Measurements from ENCODE around the gene KCNF1. TPM values are rescaled to one million over a fixed set of nuclear protein-coding genes. Genes with fewer than 3 reads are reported as not detected.

Gene KCNF1
- total RNA-seq, 1 experiment from 2014 or later, result 1.3 TPM

GRCh38 chr2:10933700-10934225 lies 22.0 kb downstream of the KCNF1 start:
- Histone ChIP-seq H4K20me1 (ENCODE audit: low read length) (no peaks in the 10 kb centered on the region), H3K79me2 (ENCODE audit: low read length) (no peaks in the 10 kb centered on the region), H3K9me2 (replicated peaks; ENCODE audit: low read length) (no peaks in the 10 kb centered on the region), H3K27me3 (ENCODE audit: low read length) (no peaks in the 10 kb centered on the region), H3K9me3 (ENCODE audit: low read length) (no peaks in the 10 kb centered on the region), H3K4me3 (ENCODE audit: low read length) (no peak overlapping the region), H3K36me3 (ENCODE audit: low read depth, low read length) (no peaks in the 10 kb centered on the region; the same call in 1 of the 2 replicates), H3K4me1 (ENCODE audit: insufficient read depth, low read length) (peaks cover 45% of the 10 kb centered on the region), H3K27ac (ENCODE audit: low read length) (0 out of 2 replicates have a peak overlapping the region, but pooled peaks have one; percentile 99), H3K9ac (ENCODE audit: low read length) (no peak overlapping the region; the same call in 1 of the 2 replicates), H2AFZ (ENCODE audit: low read length) (no peak overlapping the region), H3K4me2 (ENCODE audit: low read length) (no peak overlapping the region), H3F3A (ENCODE audit: low read length, unreplicated experiment) (no peaks in the 10 kb centered on the region)
- CTCF ChIA-PET, result no interaction called here
- DNase-seq (peak; percentile 17), ATAC-seq (no peak)
- intact Hi-C loops (cut with micrococcal nuclease), result loop anchor here (10.0 kb wide), 1 partner anchor 91 kb away; no protein-coding TSS in a partner anchor
- TF ChIP-seq, protein P1, sequence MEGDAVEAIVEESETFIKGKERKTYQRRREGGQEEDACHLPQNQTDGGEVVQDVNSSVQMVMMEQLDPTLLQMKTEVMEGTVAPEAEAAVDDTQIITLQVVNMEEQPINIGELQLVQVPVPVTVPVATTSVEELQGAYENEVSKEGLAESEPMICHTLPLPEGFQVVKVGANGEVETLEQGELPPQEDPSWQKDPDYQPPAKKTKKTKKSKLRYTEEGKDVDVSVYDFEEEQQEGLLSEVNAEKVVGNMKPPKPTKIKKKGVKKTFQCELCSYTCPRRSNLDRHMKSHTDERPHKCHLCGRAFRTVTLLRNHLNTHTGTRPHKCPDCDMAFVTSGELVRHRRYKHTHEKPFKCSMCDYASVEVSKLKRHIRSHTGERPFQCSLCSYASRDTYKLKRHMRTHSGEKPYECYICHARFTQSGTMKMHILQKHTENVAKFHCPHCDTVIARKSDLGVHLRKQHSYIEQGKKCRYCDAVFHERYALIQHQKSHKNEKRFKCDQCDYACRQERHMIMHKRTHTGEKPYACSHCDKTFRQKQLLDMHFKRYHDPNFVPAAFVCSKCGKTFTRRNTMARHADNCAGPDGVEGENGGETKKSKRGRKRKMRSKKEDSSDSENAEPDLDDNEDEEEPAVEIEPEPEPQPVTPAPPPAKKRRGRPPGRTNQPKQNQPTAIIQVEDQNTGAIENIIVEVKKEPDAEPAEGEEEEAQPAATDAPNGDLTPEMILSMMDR (conservative IDR thresholded peaks at IDR 0.05; ENCODE audit: low read depth, low read length), result no peak
- no peak for TF ChIP-seq EZH2phosphoT487 (IDR thresholded peaks at IDR 0.05; ENCODE audit: borderline replicate concordance, low read length)
- no peak for TF ChIP-seq EZH2 (IDR thresholded peaks at IDR 0.05; ENCODE audit: low read length, unreplicated experiment)
- no TSS peak for BruUV-seq (replicated peaks)
- POLR2A ChIA-PET (ENCODE audit: unreplicated experiment), result no interaction called here

DNA sequence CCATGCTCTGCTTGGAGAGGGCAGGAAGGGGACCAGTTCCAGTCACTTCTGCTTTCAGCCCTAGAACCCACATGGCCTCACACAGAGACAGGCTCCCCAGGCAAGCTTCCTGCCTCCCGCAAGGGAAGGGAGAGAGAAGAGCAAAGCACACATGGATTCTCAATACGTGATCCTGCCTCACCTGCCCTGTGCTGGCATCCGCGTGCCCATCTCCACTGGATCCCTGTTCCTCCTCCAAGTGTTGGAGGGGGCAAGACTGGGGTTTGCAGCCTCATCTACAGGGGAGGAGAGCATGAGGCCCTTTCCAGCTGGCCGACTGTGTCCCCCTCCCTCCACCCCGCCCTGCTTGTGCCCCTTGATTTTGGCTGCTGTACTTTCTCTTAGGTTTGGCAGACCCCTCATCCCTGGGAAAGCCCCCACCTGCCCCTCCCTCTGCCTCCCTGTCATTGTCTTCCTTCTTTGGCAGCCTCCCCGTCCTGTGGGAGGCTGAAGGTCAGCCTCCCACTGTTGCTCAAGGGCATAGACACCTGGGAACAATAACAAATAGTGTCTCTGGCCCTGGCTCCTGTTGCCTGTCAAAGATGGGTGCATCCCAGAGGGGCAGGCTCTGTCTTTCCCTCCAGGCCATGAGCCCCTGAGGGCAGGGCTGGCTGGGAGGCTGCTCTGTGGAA lies 22.7 kb downstream of the KCNF1 start:
- POLR2A ChIA-PET (ENCODE audit: unreplicated experiment), result no interaction called here
- Histone ChIP-seq H3K36me3 (ENCODE audit: low read depth, low read length) (no peaks in the 10 kb centered on the region; the same call in 1 of the 2 replicates), H3K9me2 (replicated peaks; ENCODE audit: low read length) (no peaks in the 10 kb centered on the region), H3K4me3 (ENCODE audit: low read length) (no peak overlapping the region), H4K20me1 (ENCODE audit: low read length) (no peaks in the 10 kb centered on the region), H3K27ac (ENCODE audit: low read length) (peak overlapping the region; percentile 99), H3K4me1 (ENCODE audit: insufficient read depth, low read length) (peaks cover 45% of the 10 kb centered on the region), H3K27me3 (ENCODE audit: low read length) (no peaks in the 10 kb centered on the region), H2AFZ (ENCODE audit: low read length) (no peak overlapping the region), H3K9ac (ENCODE audit: low read length) (peak overlapping the region; percentile 86; the same call in 1 of the 2 replicates), H3K79me2 (ENCODE audit: low read length) (no peaks in the 10 kb centered on the region), H3F3A (ENCODE audit: low read length, unreplicated experiment) (no peaks in the 10 kb centered on the region), H3K4me2 (ENCODE audit: low read length) (no peak overlapping the region), H3K9me3 (ENCODE audit: low read length) (peaks cover 3% of the 10 kb centered on the region; the same call in 1 of the 2 replicates)
- intact Hi-C loops (cut with micrococcal nuclease), result loop anchor here (10.0 kb wide), 1 partner anchor 90 kb away; no protein-coding TSS in a partner anchor
- no TSS peak for BruUV-seq (replicated peaks)
- TF ChIP-seq, protein P1 (conservative IDR thresholded peaks at IDR 0.05; ENCODE audit: low read depth, low read length), result no peak
- TF ChIP-seq EZH2phosphoT487 (IDR thresholded peaks at IDR 0.05; ENCODE audit: borderline replicate concordance, low read length) (no peak), EZH2 (IDR thresholded peaks at IDR 0.05; ENCODE audit: low read length, unreplicated experiment) (no peak)
- DNase-seq (no peak), ATAC-seq (no peak)
- CTCF ChIA-PET, result no interaction called here

DNA sequence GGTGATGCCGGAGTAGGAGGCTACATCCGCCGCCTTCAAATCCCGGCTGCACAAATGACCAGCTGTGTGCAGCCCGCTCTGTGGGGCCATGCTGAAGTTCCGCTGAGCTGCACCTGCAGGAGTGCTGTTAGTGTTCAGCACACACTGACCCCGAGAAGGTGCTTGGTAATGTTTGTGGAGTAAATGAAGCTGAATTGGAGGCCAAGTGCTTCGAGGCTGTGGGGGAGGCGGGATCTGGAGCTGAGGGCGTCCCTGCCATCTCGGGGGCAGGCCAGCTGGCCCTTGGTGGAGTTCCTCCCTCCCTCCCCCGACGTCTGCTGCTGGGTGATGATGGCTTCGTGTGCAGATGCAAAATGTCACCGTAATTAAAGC lies 23.2 kb downstream of the KCNF1 start:
- no peaks in the 10 kb centered on the region for H4K20me1 ChIP-seq (ENCODE audit: low read length)
- no peak overlapping the region for H2AFZ ChIP-seq (ENCODE audit: low read length)
- H3K79me2 ChIP-seq (ENCODE audit: low read length), result no peaks in the 10 kb centered on the region
- H3F3A ChIP-seq (ENCODE audit: low read length, unreplicated experiment), result no peaks in the 10 kb centered on the region
- BruUV-seq (replicated peaks), result no TSS peak
- no peaks in the 10 kb centered on the region for H3K27me3 ChIP-seq (ENCODE audit: low read length)
- no peak overlapping the region for H3K4me3 ChIP-seq (ENCODE audit: low read length)
- peak overlapping the region; percentile 51; the same call in 1 of the 2 replicates for H3K4me2 ChIP-seq (ENCODE audit: low read length)
- ChIA-PET CTCF (no interaction called here), POLR2A (ENCODE audit: unreplicated experiment) (no interaction called here)
- H3K9ac ChIP-seq (ENCODE audit: low read length), result peak overlapping the region; percentile 86
- peaks cover 45% of the 10 kb centered on the region for H3K4me1 ChIP-seq (ENCODE audit: insufficient read depth, low read length)
- DNase-seq (no peak), ATAC-seq (no peak)
- no peak for TF ChIP-seq EZH2 (IDR thresholded peaks at IDR 0.05; ENCODE audit: low read length, unreplicated experiment)
- no peaks in the 10 kb centered on the region; the same call in 1 of the 2 replicates for H3K36me3 ChIP-seq (ENCODE audit: low read depth, low read length)
- no peaks in the 10 kb centered on the region for H3K9me2 ChIP-seq (replicated peaks; ENCODE audit: low read length)
- peak overlapping the region; percentile 99 for H3K27ac ChIP-seq (ENCODE audit: low read length)
- intact Hi-C loops (cut with micrococcal nuclease), result loop anchor here (10.0 kb wide), 1 partner anchor 90 kb away; no protein-coding TSS in a partner anchor
- H3K9me3 ChIP-seq (ENCODE audit: low read length), result peaks cover 3% of the 10 kb centered on the region; the same call in 1 of the 2 replicates
